IPS-20b (cell line): ENCODE data around the gene YIPF2.

Experiments used
- H3K27ac ChIP-seq: one replicate; pipeline ENCODE4 v1.5.1; 2013; ENCODE audit warnings: low read length
- H3K27me3 ChIP-seq: 2 replicates; pipeline ENCODE4 v1.6.1; 2013; ENCODE audit warnings: mild to moderate bottlenecking, low read length, inconsistent platforms; ENCODE audit not compliant: insufficient read depth
- H3K36me3 ChIP-seq: 2 replicates; pipeline ENCODE4 v1.6.1; 2013; ENCODE audit warnings: low read depth, mild to moderate bottlenecking, inconsistent platforms, low read length, moderate library complexity; ENCODE audit not compliant: insufficient read depth
- H3K4me1 ChIP-seq: 2 replicates; pipeline ENCODE4 v1.6.1; 2013; ENCODE audit warnings: mild to moderate bottlenecking, control low read depth, inconsistent platforms, low read length, moderate library complexity; ENCODE audit not compliant: insufficient read depth
- H3K4me3 ChIP-seq: 2 replicates; pipeline ENCODE4 v1.5.1; 2013; ENCODE audit warnings: mild to moderate bottlenecking, low read length, inconsistent platforms
- H3K9ac ChIP-seq: 2 replicates; pipeline ENCODE4 v1.6.1; 2013; ENCODE audit warnings: low read depth, mild to moderate bottlenecking, inconsistent platforms, low read length, moderate library complexity
- H3K9me3 ChIP-seq: 2 replicates; pipeline ENCODE4 v1.6.1; 2013; ENCODE audit warnings: mild to moderate bottlenecking, low read depth, low read length, inconsistent platforms; ENCODE audit not compliant: insufficient read depth

Gene YIPF2

GRCh38 chr19:10898633-10899032 lies 29.8 kb downstream of the YIPF2 start:
- Histone ChIP-seq H3K36me3 (no peaks in the 10 kb centered on the region), H3K9ac (no peak overlapping the region), H3K27me3 (no peaks in the 10 kb centered on the region), H3K4me1 (peaks cover 12% of the 10 kb centered on the region; the same call in 1 of the 2 replicates), H3K4me3 (no peak overlapping the region), H3K9me3 (no peaks in the 10 kb centered on the region), H3K27ac (no peak overlapping the region)

- Histone ChIP-seq H3K9ac (no peak overlapping the region), H3K4me1 (peaks cover 12% of the 10 kb centered on the region; the same call in 1 of the 2 replicates), H3K4me3 (no peak overlapping the region), H3K9me3 (no peaks in the 10 kb centered on the region), H3K27me3 (no peaks in the 10 kb centered on the region), H3K27ac (no peak overlapping the region), H3K36me3 (no peaks in the 10 kb centered on the region)
Measured at GRCh38 chr19:10896851-10897526, 31.4 kb downstream of the YIPF2 start.

- no peak overlapping the region for H3K27ac ChIP-seq
Measured at GRCh38 chr19:10895920-10896319, 32.5 kb downstream of the YIPF2 start.

GRCh38 chr19:10895363-10895762 lies 33.1 kb downstream of the YIPF2 start:
- H3K4me3 ChIP-seq: no peak overlapping the region
- H3K27me3 ChIP-seq: no peaks in the 10 kb centered on the region
- H3K36me3 ChIP-seq: no peaks in the 10 kb centered on the region
- peak overlapping the region; percentile 46; the same call in 1 of the 2 replicates for H3K9ac ChIP-seq
- peak overlapping the region; percentile 27 for H3K27ac ChIP-seq
- H3K4me1 ChIP-seq: peaks cover 23% of the 10 kb centered on the region; the same call in 1 of the 2 replicates
- H3K9me3 ChIP-seq: no peaks in the 10 kb centered on the region

More at GRCh38 chr19:10895920-10896319, 32.5 kb downstream of the YIPF2 start:
- H3K4me1 ChIP-seq: peaks cover 22% of the 10 kb centered on the region; the same call in 1 of the 2 replicates
- no peaks in the 10 kb centered on the region for H3K36me3 ChIP-seq
- no peak overlapping the region for H3K4me3 ChIP-seq
- H3K9me3 ChIP-seq: no peaks in the 10 kb centered on the region
- H3K27me3 ChIP-seq: no peaks in the 10 kb centered on the region
- 0 out of 2 replicates have a peak overlapping the region, but pooled peaks have one; percentile 46 for H3K9ac ChIP-seq

- no peak overlapping the region for H3K27ac ChIP-seq
Measured at GRCh38 chr19:10894911-10895213, 33.6 kb downstream of the YIPF2 start.

GRCh38 chr19:10892256-10892655 lies 36.2 kb downstream of the YIPF2 start:
- Histone ChIP-seq H3K9me3 (no peaks in the 10 kb centered on the region), H3K36me3 (no peaks in the 10 kb centered on the region), H3K27me3 (no peaks in the 10 kb centered on the region), H3K27ac (no peak overlapping the region), H3K4me1 (peaks cover 39% of the 10 kb centered on the region; the same call in 1 of the 2 replicates), H3K9ac (no peak overlapping the region), H3K4me3 (no peak overlapping the region)

More at GRCh38 chr19:10894911-10895213, 33.6 kb downstream of the YIPF2 start:
- H3K27me3 ChIP-seq: no peaks in the 10 kb centered on the region
- H3K36me3 ChIP-seq: no peaks in the 10 kb centered on the region
- peaks cover 23% of the 10 kb centered on the region; the same call in 1 of the 2 replicates for H3K4me1 ChIP-seq
- H3K9me3 ChIP-seq: no peaks in the 10 kb centered on the region
- no peak overlapping the region for H3K9ac ChIP-seq
- no peak overlapping the region for H3K4me3 ChIP-seq

GRCh38 chr19:10891405-10892086 lies 36.9 kb downstream of the YIPF2 start:
- H3K9me3 ChIP-seq: no peaks in the 10 kb centered on the region
- H3K27ac ChIP-seq: no peak overlapping the region
- peak overlapping the region; percentile 27; the same call in 1 of the 2 replicates for H3K9ac ChIP-seq
- no peak overlapping the region for H3K4me3 ChIP-seq
- no peaks in the 10 kb centered on the region for H3K36me3 ChIP-seq
- H3K27me3 ChIP-seq: no peaks in the 10 kb centered on the region
- peaks cover 39% of the 10 kb centered on the region; the same call in 1 of the 2 replicates for H3K4me1 ChIP-seq

GRCh38 chr19:10889880-10890279 lies 38.6 kb downstream of the YIPF2 start:
- Histone ChIP-seq H3K9me3 (no peaks in the 10 kb centered on the region), H3K4me1 (peaks cover 43% of the 10 kb centered on the region; the same call in 1 of the 2 replicates), H3K36me3 (no peaks in the 10 kb centered on the region), H3K4me3 (no peak overlapping the region), H3K27me3 (no peaks in the 10 kb centered on the region), H3K9ac (no peak overlapping the region), H3K27ac (no peak overlapping the region)

GRCh38 chr19:10888421-10888866 lies 40.0 kb downstream of the YIPF2 start:
- H3K4me1 ChIP-seq: peaks cover 41% of the 10 kb centered on the region; the same call in 1 of the 2 replicates
- peak overlapping the region; percentile 30; the same call in 1 of the 2 replicates for H3K4me3 ChIP-seq
- H3K27ac ChIP-seq: peak overlapping the region; percentile 87
- peak overlapping the region; percentile 79 for H3K9ac ChIP-seq
- H3K27me3 ChIP-seq: no peaks in the 10 kb centered on the region
- H3K36me3 ChIP-seq: no peaks in the 10 kb centered on the region
- H3K9me3 ChIP-seq: no peaks in the 10 kb centered on the region

- Histone ChIP-seq H3K4me1 (peaks cover 41% of the 10 kb centered on the region; the same call in 1 of the 2 replicates), H3K4me3 (peak overlapping the region; percentile 30; the same call in 1 of the 2 replicates), H3K9me3 (no peaks in the 10 kb centered on the region), H3K27ac (peak overlapping the region; percentile 18), H3K9ac (peak overlapping the region; percentile 79; the same call in 1 of the 2 replicates), H3K36me3 (no peaks in the 10 kb centered on the region), H3K27me3 (no peaks in the 10 kb centered on the region)
Measured at GRCh38 chr19:10887616-10888367, 40.6 kb downstream of the YIPF2 start.
